ENCODE data around the gene POTEI.
"Not testable (repeated sequence)": the region's sequence is repeated elsewhere in the genome, so short reads cannot be mapped to it uniquely, and the experiment has no call there.

POTEI gene

DNA sequence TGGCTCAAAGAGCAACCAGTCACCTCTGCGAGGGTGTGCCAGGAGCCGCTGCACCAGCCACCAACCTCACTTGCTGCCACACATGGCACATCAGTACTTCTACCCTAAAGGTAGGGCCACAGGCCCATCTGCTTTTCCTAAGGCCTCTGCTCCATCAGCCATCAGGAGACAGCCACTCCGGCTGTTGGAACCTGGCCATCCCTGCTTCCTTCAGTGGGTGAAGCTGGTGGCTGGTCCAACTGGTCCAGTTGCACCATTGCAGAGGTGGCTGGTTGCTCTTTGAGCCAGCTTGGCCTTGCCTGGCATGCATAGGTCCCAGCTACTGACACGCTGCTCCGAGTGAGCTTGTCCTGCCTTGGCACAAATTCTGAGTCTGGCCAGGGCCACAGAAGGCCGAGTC is 53.7 kb downstream of the POTEI start:
- not testable (repeated sequence) for H3K27ac ChIP-seq (ENCODE audit: low read length); H3K36me3 ChIP-seq (ENCODE audit: control insufficient read depth in 2 of 2, insufficient read depth in 2 of 2, low read length in 2 of 2); H3K4me3 ChIP-seq (ENCODE audit: low read length in 2 of 2); H3K9me3 ChIP-seq (ENCODE audit: control insufficient read depth in 2 of 2, low read length in 2 of 2); H3K27me3 ChIP-seq (ENCODE audit: control insufficient read depth in 1 of 2, insufficient read depth in 2 of 2, low read length in 2 of 2); H3K9ac ChIP-seq (ENCODE audit: low read length in 2 of 2); H3K4me1 ChIP-seq (ENCODE audit: control insufficient read depth, insufficient read depth, low read length)

DNA sequence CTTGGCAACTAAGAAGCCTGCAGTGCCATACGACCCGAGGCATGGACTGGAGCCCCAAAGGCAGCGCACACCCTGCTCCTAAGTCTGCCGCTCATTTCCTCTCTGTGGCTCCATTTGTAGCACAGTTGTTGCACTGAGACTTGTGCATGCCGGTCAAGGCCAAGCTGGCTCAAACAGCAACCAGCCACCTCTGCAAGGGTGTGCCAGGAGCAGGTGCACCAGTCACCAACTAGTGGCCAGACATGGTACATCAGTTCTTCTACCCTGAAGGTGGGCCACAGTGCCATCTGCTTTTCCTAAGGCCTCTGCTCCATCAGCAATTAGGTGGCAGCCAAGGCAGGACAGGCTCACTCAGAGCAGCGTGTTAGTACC is 54.4 kb downstream of the POTEI start:
- H3K4me3 ChIP-seq (ENCODE audit: low read length in 2 of 2); H3K27ac ChIP-seq (ENCODE audit: low read length); H3K36me3 ChIP-seq (ENCODE audit: control insufficient read depth in 2 of 2, insufficient read depth in 2 of 2, low read length in 2 of 2); H3K9ac ChIP-seq (ENCODE audit: low read length in 2 of 2); H3K27me3 ChIP-seq (ENCODE audit: control insufficient read depth in 1 of 2, insufficient read depth in 2 of 2, low read length in 2 of 2); H3K4me1 ChIP-seq (ENCODE audit: control insufficient read depth, insufficient read depth, low read length); H3K9me3 ChIP-seq (ENCODE audit: control insufficient read depth in 2 of 2, low read length in 2 of 2): not testable (repeated sequence)

GRCh38 chr2:130453955-130454711 is 55.0 kb downstream of the POTEI start:
- H3K27me3 ChIP-seq (ENCODE audit: control insufficient read depth in 1 of 2, insufficient read depth in 2 of 2, low read length in 2 of 2); H3K4me3 ChIP-seq (ENCODE audit: low read length in 2 of 2); H3K27ac ChIP-seq (ENCODE audit: low read length); H3K4me1 ChIP-seq (ENCODE audit: control insufficient read depth, insufficient read depth, low read length); H3K36me3 ChIP-seq (ENCODE audit: control insufficient read depth in 2 of 2, insufficient read depth in 2 of 2, low read length in 2 of 2); H3K9me3 ChIP-seq (ENCODE audit: control insufficient read depth in 2 of 2, low read length in 2 of 2); H3K9ac ChIP-seq (ENCODE audit: low read length in 2 of 2): not testable (repeated sequence)

DNA sequence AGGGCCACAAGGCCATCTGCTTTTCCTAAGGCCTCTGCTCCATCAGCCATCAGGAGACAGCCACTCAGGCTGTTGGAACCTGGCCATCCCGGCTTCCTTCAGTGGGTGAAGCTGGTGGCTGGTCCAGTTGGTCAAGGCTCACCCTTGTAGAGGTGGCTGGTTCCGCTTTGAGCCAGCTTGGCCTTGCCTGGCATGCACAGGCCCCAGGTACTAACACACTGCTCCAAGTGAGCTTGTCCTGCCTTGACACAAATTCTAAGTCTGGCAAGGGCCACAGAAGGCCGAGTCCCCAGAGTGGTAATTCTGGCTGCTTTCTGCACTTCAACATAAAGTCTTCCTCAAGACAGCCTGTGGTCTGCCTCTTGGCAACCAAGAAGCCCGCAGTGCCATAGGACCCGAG is 56.2 kb downstream of the POTEI start:
- not testable (repeated sequence) for H3K4me3 ChIP-seq (ENCODE audit: low read length in 2 of 2); H3K9me3 ChIP-seq (ENCODE audit: control insufficient read depth in 2 of 2, low read length in 2 of 2); H3K27ac ChIP-seq (ENCODE audit: low read length); H3K4me1 ChIP-seq (ENCODE audit: control insufficient read depth, insufficient read depth, low read length); H3K9ac ChIP-seq (ENCODE audit: low read length in 2 of 2); H3K36me3 ChIP-seq (ENCODE audit: control insufficient read depth in 2 of 2, insufficient read depth in 2 of 2, low read length in 2 of 2); H3K27me3 ChIP-seq (ENCODE audit: control insufficient read depth in 1 of 2, insufficient read depth in 2 of 2, low read length in 2 of 2)

DNA sequence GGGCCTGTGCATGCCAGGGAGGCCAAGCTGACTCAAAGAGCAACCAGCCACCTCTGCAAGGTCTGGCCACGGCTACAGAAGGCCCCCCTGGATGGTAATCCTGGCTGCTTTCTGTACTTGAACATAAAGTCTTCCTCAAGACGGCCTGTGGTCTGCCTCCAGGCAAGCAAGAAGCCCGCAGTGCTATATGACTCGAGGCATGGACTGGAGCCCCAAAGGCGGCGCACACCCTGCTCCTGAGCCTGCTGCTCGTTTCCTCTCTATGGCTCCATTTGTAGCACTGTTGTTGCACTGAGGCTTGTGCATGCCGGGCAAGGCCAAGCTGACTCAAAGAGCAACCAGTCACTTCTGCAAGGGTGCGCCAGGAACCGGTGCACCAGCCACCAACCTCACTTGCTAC is 57.3 kb downstream of the POTEI start:
- not testable (repeated sequence) for H3K27ac ChIP-seq (ENCODE audit: low read length); H3K9me3 ChIP-seq (ENCODE audit: control insufficient read depth in 2 of 2, low read length in 2 of 2); H3K4me3 ChIP-seq (ENCODE audit: low read length in 2 of 2); H3K9ac ChIP-seq (ENCODE audit: low read length in 2 of 2); H3K4me1 ChIP-seq (ENCODE audit: control insufficient read depth, insufficient read depth, low read length); H3K27me3 ChIP-seq (ENCODE audit: control insufficient read depth in 1 of 2, insufficient read depth in 2 of 2, low read length in 2 of 2); H3K36me3 ChIP-seq (ENCODE audit: control insufficient read depth in 2 of 2, insufficient read depth in 2 of 2, low read length in 2 of 2)

DNA sequence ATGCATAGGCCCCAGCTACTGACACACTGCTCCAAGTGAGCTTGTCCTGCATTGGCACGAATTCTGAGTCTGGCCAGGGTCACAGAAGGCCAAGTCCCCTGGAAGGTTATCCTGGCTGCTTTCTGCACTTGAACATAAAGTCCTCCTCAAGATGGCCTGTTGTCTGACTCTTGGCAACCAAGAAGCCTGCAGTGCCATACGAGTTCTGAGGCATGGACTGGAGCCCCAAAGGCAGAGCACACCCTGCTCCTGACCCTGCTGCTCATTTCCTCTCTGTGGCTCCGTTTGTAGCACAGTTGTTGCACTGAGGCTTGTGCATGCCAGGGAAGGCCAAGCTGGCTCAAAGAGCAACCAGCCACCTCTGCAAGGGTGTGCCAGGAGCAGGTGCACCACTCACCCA is 57.9 kb downstream of the POTEI start:
- not testable (repeated sequence) for H3K4me1 ChIP-seq (ENCODE audit: control insufficient read depth, insufficient read depth, low read length); H3K36me3 ChIP-seq (ENCODE audit: control insufficient read depth in 2 of 2, insufficient read depth in 2 of 2, low read length in 2 of 2); H3K27me3 ChIP-seq (ENCODE audit: control insufficient read depth in 1 of 2, insufficient read depth in 2 of 2, low read length in 2 of 2); H3K4me3 ChIP-seq (ENCODE audit: low read length in 2 of 2); H3K9me3 ChIP-seq (ENCODE audit: control insufficient read depth in 2 of 2, low read length in 2 of 2); H3K9ac ChIP-seq (ENCODE audit: low read length in 2 of 2); H3K27ac ChIP-seq (ENCODE audit: low read length)

- not testable (repeated sequence) for H3K27ac ChIP-seq (ENCODE audit: low read length); H3K4me1 ChIP-seq (ENCODE audit: control insufficient read depth, insufficient read depth, low read length); H3K9ac ChIP-seq (ENCODE audit: low read length in 2 of 2); H3K27me3 ChIP-seq (ENCODE audit: control insufficient read depth in 1 of 2, insufficient read depth in 2 of 2, low read length in 2 of 2); H3K4me3 ChIP-seq (ENCODE audit: low read length in 2 of 2); H3K9me3 ChIP-seq (ENCODE audit: control insufficient read depth in 2 of 2, low read length in 2 of 2); H3K36me3 ChIP-seq (ENCODE audit: control insufficient read depth in 2 of 2, insufficient read depth in 2 of 2, low read length in 2 of 2)
These were observed 58.8 kb downstream of the POTEI start for GRCh38 chr2:130450366-130450765.

- not testable (repeated sequence) for H3K9ac ChIP-seq (ENCODE audit: low read length in 2 of 2); H3K9me3 ChIP-seq (ENCODE audit: control insufficient read depth in 2 of 2, low read length in 2 of 2); H3K27ac ChIP-seq (ENCODE audit: low read length); H3K27me3 ChIP-seq (ENCODE audit: control insufficient read depth in 1 of 2, insufficient read depth in 2 of 2, low read length in 2 of 2); H3K36me3 ChIP-seq (ENCODE audit: control insufficient read depth in 2 of 2, insufficient read depth in 2 of 2, low read length in 2 of 2); H3K4me1 ChIP-seq (ENCODE audit: control insufficient read depth, insufficient read depth, low read length)
- H3K4me3 ChIP-seq (ENCODE audit: low read length in 2 of 2) = peak overlapping the region in 1 of 2 donors; percentile 58
These were observed 81.5 kb downstream of the POTEI start for GRCh38 chr2:130427631-130428030.

DNA sequence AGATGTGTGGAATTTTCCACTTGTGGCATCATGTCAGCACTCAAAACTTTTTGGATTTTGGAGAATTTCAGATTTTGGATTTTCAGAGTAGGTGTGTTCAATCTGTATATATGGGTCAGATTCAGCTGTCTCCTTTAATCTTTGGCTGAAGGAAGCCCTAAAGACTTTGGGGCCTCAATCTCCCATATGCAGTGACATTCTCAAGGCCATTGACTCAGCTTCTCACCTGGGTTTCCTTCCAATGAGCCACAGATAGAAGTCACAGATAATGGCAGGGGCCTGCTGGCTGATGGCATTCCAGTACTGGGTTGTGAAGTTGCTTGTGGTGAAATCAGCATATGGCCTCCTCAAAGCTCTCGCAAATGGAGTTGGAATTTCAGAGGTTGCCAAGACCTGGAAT is 90.3 kb downstream of the POTEI start:
- not testable (repeated sequence) for H3K4me3 ChIP-seq (ENCODE audit: low read length in 2 of 2); H3K9ac ChIP-seq (ENCODE audit: low read length in 2 of 2); H3K9me3 ChIP-seq (ENCODE audit: control insufficient read depth in 2 of 2, low read length in 2 of 2); H3K27me3 ChIP-seq (ENCODE audit: control insufficient read depth in 1 of 2, insufficient read depth in 2 of 2, low read length in 2 of 2); H3K36me3 ChIP-seq (ENCODE audit: control insufficient read depth in 2 of 2, insufficient read depth in 2 of 2, low read length in 2 of 2); H3K4me1 ChIP-seq (ENCODE audit: control insufficient read depth, insufficient read depth, low read length); H3K27ac ChIP-seq (ENCODE audit: low read length)

GRCh38 chr2:130416693-130417092 is 92.4 kb downstream of the POTEI start:
- not testable (repeated sequence) for H3K9ac ChIP-seq (ENCODE audit: low read length in 2 of 2); H3K27me3 ChIP-seq (ENCODE audit: control insufficient read depth in 1 of 2, insufficient read depth in 2 of 2, low read length in 2 of 2); H3K4me3 ChIP-seq (ENCODE audit: low read length in 2 of 2); H3K4me1 ChIP-seq (ENCODE audit: control insufficient read depth, insufficient read depth, low read length); H3K36me3 ChIP-seq (ENCODE audit: control insufficient read depth in 2 of 2, insufficient read depth in 2 of 2, low read length in 2 of 2); H3K27ac ChIP-seq (ENCODE audit: low read length); H3K9me3 ChIP-seq (ENCODE audit: control insufficient read depth in 2 of 2, low read length in 2 of 2)
